ENCODE measurements around the gene RAB1B. TPM values are rescaled to one million over a fixed set of nuclear protein-coding genes. Genes with fewer than 3 reads are reported as not detected.

The RAB1B gene
- total RNA-seq, 1 donor from 2014 or later: 115 TPM

Other genes with a start within 250 kb of the RAB1B start
- not detected in 2 replicates for gene CATSPER1, start 242.2 kb upstream of the RAB1B start, total RNA-seq
- not detected in 2 replicates for gene GAL3ST3, start 219.5 kb upstream of the RAB1B start, total RNA-seq
- gene SF3B2, start 216.3 kb upstream of the RAB1B start, total RNA-seq: 198 and 219 TPM in 2 replicates
- gene PACS1, start 198.4 kb upstream of the RAB1B start, total RNA-seq: 118 and 121 TPM in 2 replicates
- 37.0 and 45.6 TPM in 2 replicates for gene KLC2, start 10.9 kb upstream of the RAB1B start, total RNA-seq
- 0.93 and 1.0 TPM in 2 replicates for gene CNIH2, start 9.5 kb downstream of the RAB1B start, total RNA-seq
- 53.4 and 62.6 TPM in 2 replicates for gene YIF1A, start 20.5 kb downstream of the RAB1B start, total RNA-seq
- gene TMEM151A, start 23.3 kb downstream of the RAB1B start, total RNA-seq: not detected in 2 replicates
- 0.22 TPM in 1 of 2 replicates, not detected in the other for gene CD248, start 48.4 kb downstream of the RAB1B start, total RNA-seq
- 0.76 and 0.98 TPM in 2 replicates for gene RIN1, start 67.8 kb downstream of the RAB1B start, total RNA-seq
- gene BRMS1, start 76.5 kb downstream of the RAB1B start, total RNA-seq: 56.9 and 59.2 TPM in 2 replicates
- 1.9 TPM in 2 replicates for gene B4GAT1, start 79.0 kb downstream of the RAB1B start, total RNA-seq
- gene SLC29A2, start 103.1 kb downstream of the RAB1B start, total RNA-seq: 13.5 and 17.1 TPM in 2 replicates
- not detected in 2 replicates for gene NPAS4, start 152.4 kb downstream of the RAB1B start, total RNA-seq
- gene MRPL11, start 170.2 kb downstream of the RAB1B start, total RNA-seq: 62.6 and 74.3 TPM in 2 replicates
- 8.5 and 9.1 TPM in 2 replicates for gene PELI3, start 198.3 kb downstream of the RAB1B start, total RNA-seq
- gene DPP3, start 211.8 kb downstream of the RAB1B start, total RNA-seq: 62.2 and 63.3 TPM in 2 replicates
- 30.5 and 38.8 TPM in 2 replicates for gene BBS1, start 242.0 kb downstream of the RAB1B start, total RNA-seq

Data from activated B cell treated with CpG ODN at 0.5 μM for 24 hours (primary cell).